Measurements from ENCODE around the gene SNAP29.

Gene SNAP29

GRCh38 chr22:20881869-20882815 is 23.3 kb downstream of the SNAP29 start:
- no peaks in the 10 kb centered on the region for H3K27me3 ChIP-seq (ENCODE audit: control insufficient read depth, insufficient read depth, low read length, poor library complexity, severe bottlenecking)
- no peaks in the 10 kb centered on the region for H3K9me3 ChIP-seq (ENCODE audit: control insufficient read depth, low read length)
- H3K36me3 ChIP-seq (ENCODE audit: control insufficient read depth, insufficient read depth, low read length) = peaks cover 7% of the 10 kb centered on the region
- no peaks in the 10 kb centered on the region for H3K4me1 ChIP-seq (ENCODE audit: control insufficient read depth, insufficient read depth, low read length)
- 93 to 94% methylated on average over 9 of the region's 9 CpGs for WGBS, 2 experiments
- H3K27ac ChIP-seq (ENCODE audit: insufficient read depth, low read depth, low read length, poor library complexity, severe bottlenecking) = no peak overlapping the region
- no peak overlapping the region for H3K4me3 ChIP-seq (ENCODE audit: insufficient read depth, low read depth, low read length)

DNA sequence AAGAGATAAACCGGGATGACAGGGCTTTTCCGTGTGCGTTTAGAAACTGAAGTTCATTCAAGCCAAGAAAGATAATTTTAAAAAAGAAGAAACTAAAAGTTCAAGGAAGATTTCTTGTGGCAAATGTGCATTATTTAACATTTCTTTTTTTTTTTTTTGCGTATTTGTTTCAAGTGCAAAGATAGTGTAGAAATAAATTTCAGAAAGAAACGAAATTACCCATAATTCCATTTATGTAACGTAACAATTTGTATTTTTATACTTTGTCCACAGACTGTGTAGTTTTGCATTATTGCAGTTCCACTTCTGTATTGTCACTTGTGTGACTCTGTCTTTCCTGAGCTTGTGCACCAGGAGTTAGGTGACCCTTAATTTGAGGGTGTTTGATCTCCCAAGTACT is 24.0 kb downstream of the SNAP29 start:
- H3K9me3 ChIP-seq (ENCODE audit: control insufficient read depth, low read length) = no peaks in the 10 kb centered on the region
- no peaks in the 10 kb centered on the region for H3K4me1 ChIP-seq (ENCODE audit: control insufficient read depth, insufficient read depth, low read length)
- H3K36me3 ChIP-seq (ENCODE audit: control insufficient read depth, insufficient read depth, low read length) = peaks cover 7% of the 10 kb centered on the region
- 96 to 98% methylated on average over 4 to 5 of the region's 6 CpGs for WGBS, 2 experiments
- no peaks in the 10 kb centered on the region for H3K27me3 ChIP-seq (ENCODE audit: control insufficient read depth, insufficient read depth, low read length, poor library complexity, severe bottlenecking)
- no peak overlapping the region for H3K4me3 ChIP-seq (ENCODE audit: insufficient read depth, low read depth, low read length)
- H3K27ac ChIP-seq (ENCODE audit: insufficient read depth, low read depth, low read length, poor library complexity, severe bottlenecking) = no peak overlapping the region

GRCh38 chr22:20884454-20884853 is 25.6 kb downstream of the SNAP29 start:
- Histone ChIP-seq H3K27me3 (ENCODE audit: control insufficient read depth, insufficient read depth, low read length, poor library complexity, severe bottlenecking) (no peaks in the 10 kb centered on the region), H3K4me3 (ENCODE audit: insufficient read depth, low read depth, low read length) (no peak overlapping the region), H3K27ac (ENCODE audit: insufficient read depth, low read depth, low read length, poor library complexity, severe bottlenecking) (no peak overlapping the region), H3K4me1 (ENCODE audit: control insufficient read depth, insufficient read depth, low read length) (no peaks in the 10 kb centered on the region), H3K36me3 (ENCODE audit: control insufficient read depth, insufficient read depth, low read length) (peaks cover 10% of the 10 kb centered on the region), H3K9me3 (ENCODE audit: control insufficient read depth, low read length) (no peaks in the 10 kb centered on the region)
- WGBS, 2 experiments = 88 to 91% methylated on average over 4 of the region's 4 CpGs

- H3K27me3 ChIP-seq (ENCODE audit: control insufficient read depth, insufficient read depth, low read length, poor library complexity, severe bottlenecking) = no peaks in the 10 kb centered on the region
- WGBS, 2 experiments = 79 to 81% methylated on average over 7 to 8 of the region's 8 CpGs
- peaks cover 10% of the 10 kb centered on the region for H3K36me3 ChIP-seq (ENCODE audit: control insufficient read depth, insufficient read depth, low read length)
- no peaks in the 10 kb centered on the region for H3K4me1 ChIP-seq (ENCODE audit: control insufficient read depth, insufficient read depth, low read length)
- H3K4me3 ChIP-seq (ENCODE audit: insufficient read depth, low read depth, low read length) = no peak overlapping the region
- no peaks in the 10 kb centered on the region for H3K9me3 ChIP-seq (ENCODE audit: control insufficient read depth, low read length)
- no peak overlapping the region for H3K27ac ChIP-seq (ENCODE audit: insufficient read depth, low read depth, low read length, poor library complexity, severe bottlenecking)
Observed at GRCh38 chr22:20885017-20885556, 26.3 kb downstream of the SNAP29 start.

- 35% methylated on average over 10 of the region's 10 CpGs for WGBS, 2 experiments
- Histone ChIP-seq H3K4me3 (ENCODE audit: insufficient read depth, low read depth, low read length) (no peak overlapping the region), H3K9me3 (ENCODE audit: control insufficient read depth, low read length) (no peaks in the 10 kb centered on the region), H3K27ac (ENCODE audit: insufficient read depth, low read depth, low read length, poor library complexity, severe bottlenecking) (no peak overlapping the region), H3K36me3 (ENCODE audit: control insufficient read depth, insufficient read depth, low read length) (peaks cover 10% of the 10 kb centered on the region), H3K27me3 (ENCODE audit: control insufficient read depth, insufficient read depth, low read length, poor library complexity, severe bottlenecking) (no peaks in the 10 kb centered on the region), H3K4me1 (ENCODE audit: control insufficient read depth, insufficient read depth, low read length) (no peaks in the 10 kb centered on the region)
Observed at GRCh38 chr22:20885557-20886323, 26.9 kb downstream of the SNAP29 start.

DNA sequence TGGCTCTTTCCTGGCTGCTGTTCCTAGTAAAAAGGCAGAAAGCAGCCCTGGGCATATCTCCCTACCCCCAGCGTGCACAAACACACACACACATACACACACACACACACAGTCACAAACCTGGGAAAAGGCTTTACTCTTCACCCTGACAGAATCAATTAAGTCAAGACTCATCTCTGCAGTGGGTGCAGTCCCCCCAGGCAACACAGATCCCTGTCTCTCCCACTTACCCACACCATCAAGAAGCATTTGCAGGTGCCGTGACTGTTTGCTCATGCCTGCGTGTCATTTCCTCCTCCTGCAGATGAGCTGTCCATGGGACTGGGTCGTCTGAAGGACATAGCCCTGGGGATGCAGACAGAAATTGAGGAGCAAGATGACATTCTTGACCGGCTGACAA is 28.6 kb downstream of the SNAP29 start:
- no peak overlapping the region for H3K27ac ChIP-seq (ENCODE audit: insufficient read depth, low read depth, low read length, poor library complexity, severe bottlenecking)
- H3K4me1 ChIP-seq (ENCODE audit: control insufficient read depth, insufficient read depth, low read length) = no peaks in the 10 kb centered on the region
- peaks cover 10% of the 10 kb centered on the region for H3K36me3 ChIP-seq (ENCODE audit: control insufficient read depth, insufficient read depth, low read length)
- H3K4me3 ChIP-seq (ENCODE audit: insufficient read depth, low read depth, low read length) = no peak overlapping the region
- no peaks in the 10 kb centered on the region for H3K27me3 ChIP-seq (ENCODE audit: control insufficient read depth, insufficient read depth, low read length, poor library complexity, severe bottlenecking)
- H3K9me3 ChIP-seq (ENCODE audit: control insufficient read depth, low read length) = no peaks in the 10 kb centered on the region
- 88 to 96% methylated on average over 5 of the region's 5 CpGs for WGBS, 2 experiments

GRCh38 chr22:20889025-20889704 is 30.4 kb downstream of the SNAP29 start:
- Histone ChIP-seq H3K4me1 (ENCODE audit: control insufficient read depth, insufficient read depth, low read length) (no peaks in the 10 kb centered on the region), H3K27me3 (ENCODE audit: control insufficient read depth, insufficient read depth, low read length, poor library complexity, severe bottlenecking) (no peaks in the 10 kb centered on the region), H3K27ac (ENCODE audit: insufficient read depth, low read depth, low read length, poor library complexity, severe bottlenecking) (no peak overlapping the region), H3K9me3 (ENCODE audit: control insufficient read depth, low read length) (no peaks in the 10 kb centered on the region), H3K36me3 (ENCODE audit: control insufficient read depth, insufficient read depth, low read length) (peaks cover 3% of the 10 kb centered on the region), H3K4me3 (ENCODE audit: insufficient read depth, low read depth, low read length) (no peak overlapping the region)
- 88 to 95% methylated on average over 6 of the region's 6 CpGs for WGBS, 2 experiments

GRCh38 chr22:20889904-20890540 is 31.2 kb downstream of the SNAP29 start:
- no peaks in the 10 kb centered on the region for H3K9me3 ChIP-seq (ENCODE audit: control insufficient read depth, low read length)
- no peaks in the 10 kb centered on the region for H3K27me3 ChIP-seq (ENCODE audit: control insufficient read depth, insufficient read depth, low read length, poor library complexity, severe bottlenecking)
- no peak overlapping the region for H3K4me3 ChIP-seq (ENCODE audit: insufficient read depth, low read depth, low read length)
- 94 to 96% methylated on average over 13 of the region's 13 CpGs for WGBS, 2 experiments
- no peak overlapping the region for H3K27ac ChIP-seq (ENCODE audit: insufficient read depth, low read depth, low read length, poor library complexity, severe bottlenecking)
- H3K4me1 ChIP-seq (ENCODE audit: control insufficient read depth, insufficient read depth, low read length) = no peaks in the 10 kb centered on the region
- H3K36me3 ChIP-seq (ENCODE audit: control insufficient read depth, insufficient read depth, low read length) = peaks cover 3% of the 10 kb centered on the region

DNA sequence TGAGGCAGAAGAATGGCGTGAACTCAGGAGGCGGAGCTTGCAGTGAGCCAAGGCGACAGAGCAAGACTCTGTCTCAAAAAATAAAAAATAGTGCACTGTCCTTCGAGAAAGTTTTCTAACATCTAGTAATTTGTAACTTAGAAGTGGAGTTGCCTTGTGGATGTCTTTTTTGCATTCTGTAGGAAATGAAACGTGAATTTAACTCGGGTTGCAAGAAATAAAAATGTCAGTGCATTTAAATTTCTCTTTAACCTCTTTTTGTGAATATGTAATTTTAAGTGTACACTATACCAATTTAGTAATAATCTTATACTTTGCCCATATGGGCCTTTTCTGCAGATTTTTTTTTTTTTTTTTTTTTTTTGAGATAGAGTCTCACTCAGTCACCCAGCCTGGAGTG is 32.2 kb downstream of the SNAP29 start:
- Histone ChIP-seq H3K27me3 (ENCODE audit: control insufficient read depth, insufficient read depth, low read length, poor library complexity, severe bottlenecking) (no peaks in the 10 kb centered on the region), H3K27ac (ENCODE audit: insufficient read depth, low read depth, low read length, poor library complexity, severe bottlenecking) (no peak overlapping the region), H3K4me1 (ENCODE audit: control insufficient read depth, insufficient read depth, low read length) (no peaks in the 10 kb centered on the region), H3K4me3 (ENCODE audit: insufficient read depth, low read depth, low read length) (no peak overlapping the region), H3K9me3 (ENCODE audit: control insufficient read depth, low read length) (no peaks in the 10 kb centered on the region), H3K36me3 (ENCODE audit: control insufficient read depth, insufficient read depth, low read length) (peaks cover 3% of the 10 kb centered on the region)
- WGBS, 2 experiments = 86 to 95% methylated on average over 5 to 6 of the region's 6 CpGs

Data from ectodermal cell (in vitro differentiated cells).